ENCODE results near the gene RPL34.

Gene RPL34

GRCh38 chr4:108622828-108623227 is 2.5 kb downstream of the RPL34 start:
- 96% methylated on average over 5 of the region's 5 CpGs for WGBS
- H3K79me1 ChIP-seq (replicated peaks; ENCODE audit: low read length, poor library complexity, severe bottlenecking) = peaks cover 9% of the 10 kb centered on the region

GRCh38 chr4:108624263-108625056 is 4.1 kb downstream of the RPL34 start:
- no peak overlapping the region for H2AFZ ChIP-seq (ENCODE audit: low read depth, low read length)
- no CpG with 5 or more reads among the region's 2 CpGs for WGBS
- DNase-seq = no peak
- no peak overlapping the region for H2BK12ac ChIP-seq (ENCODE audit: low read length in 2 of 2)
- H3K27ac ChIP-seq (ENCODE audit: low read length, poor library complexity, severe bottlenecking) = no peak overlapping the region
- H3K4me1 ChIP-seq (ENCODE audit: control insufficient read depth, insufficient read depth, low read depth, low read length) = peaks cover 7% of the 10 kb centered on the region
- H2BK5ac ChIP-seq (ENCODE audit: low read depth, low read length, poor library complexity, severe bottlenecking) = no peak overlapping the region
- peak overlapping the region in 1 of 2 experiments; percentile 89 for H3K4me3 ChIP-seq (ENCODE audit: insufficient read depth in 1 of 2, low read depth in 1 of 2, low read length in 2 of 2)
- no peak overlapping the region for H3K18ac ChIP-seq (ENCODE audit: low read depth in 1 of 2, low read length in 2 of 2)
- H3K9me3 ChIP-seq (ENCODE audit: control insufficient read depth, low read length) = no peaks in the 10 kb centered on the region
- H2BK15ac ChIP-seq (ENCODE audit: low read depth, poor library complexity, severe bottlenecking) = no peak overlapping the region
- no peak overlapping the region for H3K4ac ChIP-seq (ENCODE audit: low read depth in 1 of 2, low read length in 2 of 2)
- H3K23ac ChIP-seq (ENCODE audit: low read length in 2 of 2) = no peak overlapping the region
- no peak overlapping the region for H4K91ac ChIP-seq (ENCODE audit: low read length)
- no peak overlapping the region for H2BK120ac ChIP-seq (ENCODE audit: low read depth, low read length)
- peak overlapping the region; percentile 96 for H3K9ac ChIP-seq (ENCODE audit: low read length)
- peaks cover 9% of the 10 kb centered on the region for H3K79me1 ChIP-seq (replicated peaks; ENCODE audit: low read length, poor library complexity, severe bottlenecking)
- no peak overlapping the region for H3K14ac ChIP-seq (ENCODE audit: low read length in 2 of 2)
- H3K4me2 ChIP-seq (ENCODE audit: low read length, poor library complexity, severe bottlenecking) = no peak overlapping the region
- H4K8ac ChIP-seq (ENCODE audit: low read length) = no peak overlapping the region
- H3K36me3 ChIP-seq (ENCODE audit: control insufficient read depth in 1 of 2, insufficient read depth in 2 of 2, low read depth in 1 of 2, low read length in 2 of 2) = peaks cover 31 to 78% of the 10 kb centered on the region in 2 experiments
- no peaks in the 10 kb centered on the region for H3K27me3 ChIP-seq (ENCODE audit: control insufficient read depth in 1 of 2, insufficient read depth in 1 of 2, low read length in 2 of 2)
- H2AK5ac ChIP-seq (ENCODE audit: low read length, severe bottlenecking) = no peak overlapping the region

More at GRCh38 chr4:108622828-108623227, 2.5 kb downstream of the RPL34 start:
- Histone ChIP-seq H2AK5ac (ENCODE audit: low read length, severe bottlenecking) (no peak overlapping the region), H2BK5ac (ENCODE audit: low read depth, low read length, poor library complexity, severe bottlenecking) (no peak overlapping the region), H4K91ac (ENCODE audit: low read length) (no peak overlapping the region), H3K23ac (ENCODE audit: low read length in 2 of 2) (no peak overlapping the region), H3K9me3 (ENCODE audit: control insufficient read depth, low read length) (no peaks in the 10 kb centered on the region), H3K4ac (ENCODE audit: low read depth in 1 of 2, low read length in 2 of 2) (no peak overlapping the region), H2BK15ac (ENCODE audit: low read depth, poor library complexity, severe bottlenecking) (no peak overlapping the region), H2BK120ac (ENCODE audit: low read depth, low read length) (no peak overlapping the region), H3K27ac (ENCODE audit: low read length, poor library complexity, severe bottlenecking) (no peak overlapping the region), H2BK12ac (ENCODE audit: low read length in 2 of 2) (no peak overlapping the region), H4K8ac (ENCODE audit: low read length) (no peak overlapping the region), H3K4me2 (ENCODE audit: low read length, poor library complexity, severe bottlenecking) (peak overlapping the region; percentile 18), H3K36me3 (ENCODE audit: control insufficient read depth in 1 of 2, insufficient read depth in 2 of 2, low read depth in 1 of 2, low read length in 2 of 2) (peaks cover 28 to 64% of the 10 kb centered on the region in 2 experiments), H2AFZ (ENCODE audit: low read depth, low read length) (no peak overlapping the region), H3K4me1 (ENCODE audit: control insufficient read depth, insufficient read depth, low read depth, low read length) (peaks cover 7% of the 10 kb centered on the region), H3K18ac (ENCODE audit: low read depth in 1 of 2, low read length in 2 of 2) (no peak overlapping the region), H3K9ac (ENCODE audit: low read length) (peak overlapping the region; percentile 96), H3K4me3 (ENCODE audit: insufficient read depth in 1 of 2, low read depth in 1 of 2, low read length in 2 of 2) (peak overlapping the region in 1 of 2 experiments; percentile 89), H3K27me3 (ENCODE audit: control insufficient read depth in 1 of 2, insufficient read depth in 1 of 2, low read length in 2 of 2) (no peaks in the 10 kb centered on the region), H3K14ac (ENCODE audit: low read length in 2 of 2) (no peak overlapping the region)
- no peak for DNase-seq

DNA sequence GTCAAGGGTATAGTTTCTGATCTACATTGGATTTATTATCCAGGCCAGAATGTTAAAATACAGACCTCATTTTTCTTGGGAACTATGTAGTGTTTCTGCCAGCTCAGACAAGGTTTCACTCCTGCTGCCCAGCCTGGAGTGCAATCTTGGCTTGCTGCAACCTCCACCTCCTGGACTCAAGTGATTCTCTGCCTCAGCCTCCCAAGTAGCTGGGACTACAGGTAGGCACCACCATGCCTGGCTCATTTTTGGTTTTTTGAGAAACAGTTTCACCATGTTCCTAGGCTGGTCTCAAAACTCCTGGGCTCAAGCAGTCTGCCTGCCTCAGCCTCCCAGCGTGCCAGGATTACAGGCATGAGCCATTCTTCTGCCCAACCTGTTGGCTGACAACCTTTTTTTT is 5.7 kb downstream of the RPL34 start:
- Histone ChIP-seq H3K36me3 (ENCODE audit: control insufficient read depth in 1 of 2, insufficient read depth in 2 of 2, low read depth in 1 of 2, low read length in 2 of 2) (peaks cover 31 to 94% of the 10 kb centered on the region in 2 experiments), H4K91ac (ENCODE audit: low read length) (no peak overlapping the region), H3K9ac (ENCODE audit: low read length) (no peak overlapping the region), H4K8ac (ENCODE audit: low read length) (peak overlapping the region; percentile 31), H2AFZ (ENCODE audit: low read depth, low read length) (no peak overlapping the region), H2BK12ac (ENCODE audit: low read length in 2 of 2) (no peak overlapping the region), H2AK5ac (ENCODE audit: low read length, severe bottlenecking) (no peak overlapping the region), H2BK5ac (ENCODE audit: low read depth, low read length, poor library complexity, severe bottlenecking) (no peak overlapping the region), H3K4ac (ENCODE audit: low read depth in 1 of 2, low read length in 2 of 2) (no peak overlapping the region), H3K4me2 (ENCODE audit: low read length, poor library complexity, severe bottlenecking) (no peak overlapping the region), H3K23ac (ENCODE audit: low read length in 2 of 2) (no peak overlapping the region), H3K9me3 (ENCODE audit: control insufficient read depth, low read length) (no peaks in the 10 kb centered on the region), H3K18ac (ENCODE audit: low read depth in 1 of 2, low read length in 2 of 2) (no peak overlapping the region), H3K4me3 (ENCODE audit: insufficient read depth in 1 of 2, low read depth in 1 of 2, low read length in 2 of 2) (no peak overlapping the region), H3K14ac (ENCODE audit: low read length in 2 of 2) (no peak overlapping the region), H2BK15ac (ENCODE audit: low read depth, poor library complexity, severe bottlenecking) (no peak overlapping the region), H3K27ac (ENCODE audit: low read length, poor library complexity, severe bottlenecking) (no peak overlapping the region), H3K27me3 (ENCODE audit: control insufficient read depth in 1 of 2, insufficient read depth in 1 of 2, low read length in 2 of 2) (no peaks in the 10 kb centered on the region), H2BK120ac (ENCODE audit: low read depth, low read length) (no peak overlapping the region), H3K79me1 (replicated peaks; ENCODE audit: low read length, poor library complexity, severe bottlenecking) (peaks cover 9% of the 10 kb centered on the region), H3K4me1 (ENCODE audit: control insufficient read depth, insufficient read depth, low read depth, low read length) (peaks cover 7% of the 10 kb centered on the region)
- 100% methylated on average over 1 of the region's 1 CpG for WGBS
- no peak for DNase-seq

DNA sequence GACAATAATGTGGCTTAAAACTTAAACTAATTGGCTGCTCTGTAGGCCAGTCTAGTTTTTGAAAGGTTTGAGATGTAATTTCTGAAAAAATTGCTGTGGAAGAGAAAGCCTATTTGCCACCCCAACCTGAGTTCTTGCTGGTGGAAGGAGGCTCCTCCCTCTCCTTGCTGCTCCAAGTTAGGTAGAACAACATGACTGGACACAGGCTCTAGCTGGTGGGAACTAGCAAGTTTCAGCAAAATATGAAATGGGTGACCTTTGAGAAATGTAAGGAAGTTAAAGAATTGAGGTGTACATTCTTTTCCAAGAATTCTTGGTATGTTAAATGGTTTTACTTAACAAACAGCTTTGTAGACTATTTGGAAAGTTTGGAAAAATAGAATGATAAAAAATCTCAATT is 8.0 kb downstream of the RPL34 start:
- Histone ChIP-seq H3K14ac (ENCODE audit: low read length in 2 of 2) (no peak overlapping the region), H2AFZ (ENCODE audit: low read depth, low read length) (no peak overlapping the region), H3K36me3 (ENCODE audit: control insufficient read depth in 1 of 2, insufficient read depth in 2 of 2, low read depth in 1 of 2, low read length in 2 of 2) (peaks cover 26 to 98% of the 10 kb centered on the region in 2 experiments), H3K4me3 (ENCODE audit: insufficient read depth in 1 of 2, low read depth in 1 of 2, low read length in 2 of 2) (no peak overlapping the region), H2AK5ac (ENCODE audit: low read length, severe bottlenecking) (no peak overlapping the region), H2BK12ac (ENCODE audit: low read length in 2 of 2) (no peak overlapping the region), H2BK5ac (ENCODE audit: low read depth, low read length, poor library complexity, severe bottlenecking) (no peak overlapping the region), H3K9ac (ENCODE audit: low read length) (no peak overlapping the region), H3K27me3 (ENCODE audit: control insufficient read depth in 1 of 2, insufficient read depth in 1 of 2, low read length in 2 of 2) (no peaks in the 10 kb centered on the region), H3K27ac (ENCODE audit: low read length, poor library complexity, severe bottlenecking) (no peak overlapping the region), H2BK120ac (ENCODE audit: low read depth, low read length) (no peak overlapping the region), H3K9me3 (ENCODE audit: control insufficient read depth, low read length) (no peaks in the 10 kb centered on the region), H3K18ac (ENCODE audit: low read depth in 1 of 2, low read length in 2 of 2) (no peak overlapping the region), H3K4me1 (ENCODE audit: control insufficient read depth, insufficient read depth, low read depth, low read length) (peaks cover 4% of the 10 kb centered on the region), H4K8ac (ENCODE audit: low read length) (no peak overlapping the region), H3K4ac (ENCODE audit: low read depth in 1 of 2, low read length in 2 of 2) (no peak overlapping the region), H3K4me2 (ENCODE audit: low read length, poor library complexity, severe bottlenecking) (no peak overlapping the region), H3K23ac (ENCODE audit: low read length in 2 of 2) (no peak overlapping the region), H3K79me1 (replicated peaks; ENCODE audit: low read length, poor library complexity, severe bottlenecking) (peaks cover 9% of the 10 kb centered on the region), H4K91ac (ENCODE audit: low read length) (no peak overlapping the region), H2BK15ac (ENCODE audit: low read depth, poor library complexity, severe bottlenecking) (no peak overlapping the region)
- no peak for DNase-seq

All from mesenchymal stem cell (in vitro differentiated cells and primary cell).